GM19025 (cell line): ENCODE data around the gene SAA1.

Experiments used
- ATAC-seq: cut with Tn5 transposase; IDR thresholded peaks from one replicate; pipeline ENCODE4 v1.9.1; 2021; ENCODE audit warnings: mild to moderate bottlenecking, low read depth, moderate library complexity; ENCODE audit not compliant: unreplicated experiment

Gene SAA1

GRCh38 chr11:18307461-18308139 is 41.5 kb downstream of the SAA1 start:
- no peak for ATAC-seq

- no peak for ATAC-seq
These were observed 42.2 kb downstream of the SAA1 start for GRCh38 chr11:18308242-18308641.

GRCh38 chr11:18309691-18310090 is 43.6 kb downstream of the SAA1 start:
- ATAC-seq: no peak

DNA sequence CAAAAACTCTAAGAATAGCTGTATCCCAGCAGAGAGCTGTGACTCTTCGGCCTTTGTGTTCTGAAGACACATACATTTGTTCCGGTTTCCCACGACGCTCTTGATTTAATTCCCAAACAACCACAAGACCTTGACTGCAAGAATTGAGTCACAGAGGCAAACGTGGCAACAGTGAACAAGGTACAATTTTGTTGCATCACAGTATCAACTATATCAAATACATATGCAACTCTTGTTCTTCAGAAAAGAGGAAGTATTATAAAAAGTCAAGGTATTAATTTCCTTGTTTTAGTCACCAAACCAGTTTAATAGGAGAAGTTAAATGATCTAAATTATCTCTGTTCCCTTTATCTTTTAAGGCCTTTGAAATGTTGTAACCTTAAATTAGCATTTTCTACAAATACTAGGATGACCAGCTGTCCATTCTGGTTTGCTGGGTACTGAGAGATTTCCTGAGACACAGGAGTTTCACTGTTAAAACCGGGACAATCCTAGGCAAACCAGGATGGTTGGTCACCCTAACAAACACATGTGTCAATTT is 44.8 kb downstream of the SAA1 start:
- no peak for ATAC-seq

DNA sequence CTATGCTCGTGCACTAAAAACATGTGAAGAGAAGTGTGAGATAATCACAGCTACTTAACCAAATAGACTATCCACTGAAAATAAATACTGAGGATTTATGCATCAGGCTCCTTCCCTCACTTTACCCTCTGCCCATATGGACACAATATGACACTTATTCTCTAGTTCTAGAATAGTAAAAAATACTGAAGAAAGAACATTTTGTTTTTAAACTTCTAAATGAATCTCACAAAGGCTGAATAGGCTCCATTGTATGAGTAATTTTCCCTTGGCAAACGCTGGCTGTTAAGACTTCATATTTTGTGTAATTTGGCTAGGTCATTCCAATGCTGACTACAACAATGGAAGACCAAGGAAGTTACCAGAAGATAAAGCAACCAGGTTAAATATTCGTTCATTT is 45.9 kb downstream of the SAA1 start:
- ATAC-seq: no peak

DNA sequence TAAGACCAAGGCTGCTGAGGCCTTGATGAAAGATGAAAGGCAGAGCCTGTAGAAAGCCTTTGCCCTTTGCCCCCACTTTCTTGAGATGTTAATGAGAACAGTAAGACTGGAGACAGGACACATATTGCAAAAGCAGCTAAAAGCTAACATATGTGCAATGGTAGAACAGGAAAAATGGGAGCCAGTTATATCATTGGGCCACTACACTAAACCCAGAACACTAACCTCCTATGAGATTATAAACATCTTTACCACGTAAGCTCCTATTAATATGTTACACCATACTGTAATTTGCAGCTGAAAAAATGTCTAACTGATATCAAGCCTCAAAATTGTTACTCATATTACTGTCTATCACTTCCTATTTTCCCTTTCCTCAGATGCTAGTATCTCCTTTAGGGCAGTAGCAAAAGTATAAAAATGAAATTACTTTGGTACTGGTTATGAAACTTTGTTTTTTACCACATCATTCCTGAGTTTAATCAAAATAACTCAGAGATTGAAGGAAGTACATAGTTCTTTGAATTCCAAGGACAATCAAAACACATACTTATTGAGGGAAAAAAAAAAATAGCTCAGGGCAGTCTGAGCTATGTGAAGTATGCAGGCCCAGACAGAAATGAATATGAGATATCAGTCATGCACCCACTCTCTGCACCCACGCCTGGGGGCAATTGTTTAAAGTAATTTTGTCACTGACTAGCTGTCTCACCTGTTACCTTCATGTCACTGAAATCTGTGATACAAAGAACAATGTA is 46.8 kb downstream of the SAA1 start:
- no peak for ATAC-seq

DNA sequence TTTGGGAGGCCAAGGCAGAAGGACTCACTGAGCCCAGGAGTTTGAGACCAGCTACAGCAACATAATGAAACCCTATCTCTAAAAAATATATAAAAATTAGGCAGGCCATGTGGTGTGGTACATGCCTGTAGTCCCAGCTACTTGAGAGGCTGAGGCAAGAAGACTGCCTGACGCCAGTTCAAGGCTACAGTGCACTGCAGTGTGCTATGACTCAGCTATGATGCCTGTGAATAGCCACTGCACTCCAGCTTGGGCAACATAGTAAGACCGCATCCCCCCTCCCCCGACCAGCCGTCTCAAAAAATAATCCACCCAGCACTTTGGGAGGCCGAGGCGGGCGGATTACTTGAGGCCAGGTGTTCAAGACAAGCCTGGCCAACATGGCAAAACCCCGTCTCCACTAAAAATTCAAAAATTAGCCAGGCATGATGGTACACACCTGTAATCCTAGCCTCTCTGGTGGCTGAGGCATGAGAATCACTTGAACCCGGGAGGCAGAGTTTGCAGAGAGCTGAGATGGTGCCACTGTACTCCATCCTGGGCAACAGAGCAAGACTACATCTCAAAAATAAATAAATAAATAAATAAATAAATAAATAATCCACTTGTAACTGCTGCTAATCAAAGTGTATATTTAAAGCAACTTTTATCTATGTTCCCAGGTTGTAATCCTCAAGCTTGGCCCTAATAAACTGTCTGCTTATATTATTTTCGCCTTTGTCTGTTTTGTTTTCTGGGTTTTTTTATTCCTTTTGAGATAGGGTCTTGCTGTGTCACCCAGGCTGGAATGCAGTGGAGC is 48.1 kb downstream of the SAA1 start:
- no peak for ATAC-seq

- ATAC-seq: no peak
These were observed 48.9 kb downstream of the SAA1 start for GRCh38 chr11:18314784-18315523.

DNA sequence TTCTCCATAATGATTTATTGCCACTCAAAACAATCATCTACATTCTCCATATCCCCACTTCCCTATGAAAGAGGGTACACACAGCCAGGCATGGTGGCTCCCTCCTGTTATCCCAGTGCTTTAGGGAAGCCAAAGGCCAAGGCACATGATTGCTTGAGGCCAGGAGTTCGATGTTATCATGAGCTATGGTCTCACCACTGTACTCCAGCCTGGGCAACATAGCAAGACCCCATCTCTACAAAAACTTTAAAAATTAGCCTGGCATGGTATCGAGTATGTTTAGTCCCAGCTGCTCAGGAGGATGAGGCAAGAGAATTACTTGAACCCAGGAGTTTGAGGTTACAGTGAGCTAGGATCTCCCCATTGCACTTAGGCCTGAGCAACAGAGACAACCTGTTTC is 49.8 kb downstream of the SAA1 start:
- no peak for ATAC-seq

DNA sequence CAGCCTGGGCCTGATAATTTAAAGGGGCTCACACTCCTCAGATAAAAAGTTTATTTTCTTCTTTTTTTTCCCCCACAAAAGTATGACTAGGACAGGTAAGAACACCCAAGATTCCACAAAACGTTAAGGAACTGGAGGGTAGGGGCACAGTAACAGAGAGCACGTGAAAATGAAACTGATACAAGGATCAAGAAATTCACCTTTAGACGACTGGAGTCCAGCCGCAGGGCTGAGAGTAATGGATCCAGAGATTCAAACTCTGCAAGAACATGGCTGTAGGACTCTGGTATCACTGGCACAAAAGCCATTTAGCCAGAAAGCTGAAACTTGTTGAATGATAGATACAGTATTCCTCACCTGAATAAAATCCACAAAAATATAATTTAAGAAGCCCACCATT is 51.5 kb downstream of the SAA1 start:
- no peak for ATAC-seq
